OCI-LY1 (cell line): ENCODE results near the gene KLF11.

Source experiments
- H2AFZ ChIP-seq: fragments of 200-600 bp; sonication (generic), shearing (Covaris generic); 2 replicates; pipeline ENCODE4 v1.6.0; 2014; ENCODE audit warnings: antibody characterized with exemption, mild to moderate bottlenecking, low read length
- H3F3A ChIP-seq: fragments of 200-600 bp; sonication (generic), shearing (Covaris generic); 2 replicates; pipeline ENCODE4 v1.6.0; 2014; ENCODE audit warnings: mild to moderate bottlenecking, antibody characterized with exemption, low read length, moderate library complexity; ENCODE audit not compliant: insufficient read depth
- H3K27ac ChIP-seq: fragments of 200-600 bp; sonication (generic); 2 replicates; pipeline ENCODE4 v1.5.1; 2014; ENCODE audit warnings: low read length, mixed run types, mild to moderate bottlenecking, low read depth; ENCODE audit not compliant: poor library complexity, severe bottlenecking
- H3K27me3 ChIP-seq: fragments of 200-600 bp; sonication (generic); 2 replicates; pipeline ENCODE4 v1.6.0; 2014; ENCODE audit warnings: antibody characterized with exemption, mild to moderate bottlenecking, low read length, moderate library complexity; ENCODE audit not compliant: insufficient read depth
- H3K36me3 ChIP-seq: fragments of 200-600 bp; sonication (generic); 2 replicates; pipeline ENCODE4 v1.6.1; 2014; ENCODE audit warnings: mild to moderate bottlenecking, antibody characterized with exemption, low read length, moderate library complexity, mixed read lengths; ENCODE audit not compliant: insufficient read depth
- H3K4me1 ChIP-seq: fragments of 200-600 bp; sonication (generic); 2 replicates; pipeline ENCODE4 v1.5.1; 2014; ENCODE audit warnings: mild to moderate bottlenecking, low read length, moderate library complexity; ENCODE audit not compliant: insufficient read depth, severe bottlenecking
- H3K4me2 ChIP-seq: fragments of 200-600 bp; sonication (generic), shearing (Covaris generic); 2 replicates; pipeline ENCODE4 v1.6.1; 2014; ENCODE audit warnings: low read length
- H3K4me3 ChIP-seq: fragments of 200-600 bp; sonication (generic); 2 replicates; pipeline ENCODE4 v1.5.1; 2014; ENCODE audit warnings: low read length, low read depth, mild to moderate bottlenecking, mixed read lengths; ENCODE audit not compliant: poor library complexity, severe bottlenecking
- H3K79me2 ChIP-seq: fragments of 200-600 bp; shearing (Covaris generic); 2 replicates; pipeline ENCODE4 v1.6.1; 2016; ENCODE audit warnings: mixed run types, low read length, mixed read lengths; ENCODE audit not compliant: insufficient read depth
- H3K9ac ChIP-seq: fragments of 200-600 bp; sonication (generic), shearing (Covaris generic); 2 replicates; pipeline ENCODE4 v1.6.1; 2014; ENCODE audit warnings: mild to moderate bottlenecking, low read length, mixed read lengths
- H3K9me2 ChIP-seq: fragments of 200-600 bp; sonication (generic), shearing (Covaris generic); 2 replicates; pipeline ENCODE4 v1.6.1; 2014; ENCODE audit warnings: low read depth, mild to moderate bottlenecking, low read length, mixed read lengths
- H3K9me3 ChIP-seq: fragments of 200-600 bp; shearing (Covaris generic); 2 replicates; pipeline ENCODE4 v1.6.1; 2014; ENCODE audit warnings: low read length, mixed read lengths
- H4K20me1 ChIP-seq: fragments of 200-600 bp; sonication (generic), shearing (Covaris generic); 2 replicates; pipeline ENCODE4 v1.6.0; 2016; ENCODE audit warnings: mild to moderate bottlenecking, low read length; ENCODE audit not compliant: insufficient read depth
- EZH2 ChIP-seq: fragments of 200-600 bp; sonication (generic), shearing (Covaris generic); IDR thresholded peaks from 2 replicates; pipeline ENCODE4 v1.8.0; 2017; ENCODE audit warnings: borderline replicate concordance, mixed run types, mild to moderate bottlenecking, antibody characterized with exemption, low read length, moderate library complexity, mixed read lengths
- TF ChIP-seq, protein P1 (sequence below): fragments of 200-600 bp; sonication (generic), shearing (Covaris generic); IDR thresholded peaks from 2 replicates; pipeline ENCODE4 v1.5.1; 2017; ENCODE audit warnings: mild to moderate bottlenecking, antibody characterized with exemption, low read length, moderate library complexity, mixed read lengths

Gene KLF11

DNA sequence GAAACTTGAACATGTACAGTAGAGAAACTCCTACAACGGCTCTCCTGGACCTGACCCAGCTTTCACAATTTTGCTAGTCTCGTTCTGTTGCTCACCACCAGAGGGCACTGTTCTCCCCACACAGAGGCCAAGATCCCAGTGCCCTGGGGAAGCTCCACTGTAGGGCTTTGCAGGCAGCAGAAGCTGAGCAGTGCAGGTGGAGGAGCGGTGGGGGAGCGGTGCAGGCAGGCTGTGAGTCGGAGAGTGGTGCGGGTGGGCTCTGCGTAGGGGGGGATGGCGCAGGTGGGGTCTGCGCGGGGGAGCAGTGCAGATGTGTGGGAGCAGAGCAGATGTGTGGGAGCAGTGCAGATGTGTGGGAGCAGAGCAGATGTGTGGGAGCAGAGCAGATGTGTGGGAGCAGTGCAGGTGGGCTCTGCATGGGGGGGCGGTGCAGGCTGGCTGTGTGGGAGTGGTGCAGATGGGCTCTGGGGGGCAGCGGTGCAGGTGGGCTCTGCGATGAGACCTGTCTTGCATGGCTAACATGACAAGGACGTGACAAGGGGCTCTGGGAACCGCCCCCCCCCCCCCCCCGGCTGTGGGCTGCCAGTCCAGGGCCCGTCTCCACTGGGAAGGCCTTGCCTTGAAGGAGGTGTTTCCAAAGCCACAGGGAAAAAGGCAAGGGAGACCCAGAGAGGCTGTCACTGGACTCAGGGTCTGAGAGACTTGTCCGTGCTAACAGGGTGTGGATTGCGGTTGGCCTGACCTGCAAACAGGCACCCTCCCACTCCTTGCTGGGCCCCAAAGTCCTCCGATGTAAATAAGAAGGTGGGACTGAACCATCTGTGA lies 29.5 kb downstream of the KLF11 start:
- Histone ChIP-seq H4K20me1 (no peaks in the 10 kb centered on the region), H2AFZ (no peak overlapping the region), H3K9me3 (peaks cover 6% of the 10 kb centered on the region), H3K4me3 (no peak overlapping the region), H3F3A (no peaks in the 10 kb centered on the region), H3K79me2 (no peaks in the 10 kb centered on the region), H3K4me1 (no peaks in the 10 kb centered on the region), H3K9ac (no peak overlapping the region), H3K9me2 (no peaks in the 10 kb centered on the region), H3K36me3 (no peaks in the 10 kb centered on the region), H3K27me3 (peaks cover 14% of the 10 kb centered on the region), H3K27ac (no peak overlapping the region), H3K4me2 (no peak overlapping the region)
- TF ChIP-seq, protein P1, sequence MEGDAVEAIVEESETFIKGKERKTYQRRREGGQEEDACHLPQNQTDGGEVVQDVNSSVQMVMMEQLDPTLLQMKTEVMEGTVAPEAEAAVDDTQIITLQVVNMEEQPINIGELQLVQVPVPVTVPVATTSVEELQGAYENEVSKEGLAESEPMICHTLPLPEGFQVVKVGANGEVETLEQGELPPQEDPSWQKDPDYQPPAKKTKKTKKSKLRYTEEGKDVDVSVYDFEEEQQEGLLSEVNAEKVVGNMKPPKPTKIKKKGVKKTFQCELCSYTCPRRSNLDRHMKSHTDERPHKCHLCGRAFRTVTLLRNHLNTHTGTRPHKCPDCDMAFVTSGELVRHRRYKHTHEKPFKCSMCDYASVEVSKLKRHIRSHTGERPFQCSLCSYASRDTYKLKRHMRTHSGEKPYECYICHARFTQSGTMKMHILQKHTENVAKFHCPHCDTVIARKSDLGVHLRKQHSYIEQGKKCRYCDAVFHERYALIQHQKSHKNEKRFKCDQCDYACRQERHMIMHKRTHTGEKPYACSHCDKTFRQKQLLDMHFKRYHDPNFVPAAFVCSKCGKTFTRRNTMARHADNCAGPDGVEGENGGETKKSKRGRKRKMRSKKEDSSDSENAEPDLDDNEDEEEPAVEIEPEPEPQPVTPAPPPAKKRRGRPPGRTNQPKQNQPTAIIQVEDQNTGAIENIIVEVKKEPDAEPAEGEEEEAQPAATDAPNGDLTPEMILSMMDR, result peak; percentile 81
- TF ChIP-seq EZH2, result no peak

DNA sequence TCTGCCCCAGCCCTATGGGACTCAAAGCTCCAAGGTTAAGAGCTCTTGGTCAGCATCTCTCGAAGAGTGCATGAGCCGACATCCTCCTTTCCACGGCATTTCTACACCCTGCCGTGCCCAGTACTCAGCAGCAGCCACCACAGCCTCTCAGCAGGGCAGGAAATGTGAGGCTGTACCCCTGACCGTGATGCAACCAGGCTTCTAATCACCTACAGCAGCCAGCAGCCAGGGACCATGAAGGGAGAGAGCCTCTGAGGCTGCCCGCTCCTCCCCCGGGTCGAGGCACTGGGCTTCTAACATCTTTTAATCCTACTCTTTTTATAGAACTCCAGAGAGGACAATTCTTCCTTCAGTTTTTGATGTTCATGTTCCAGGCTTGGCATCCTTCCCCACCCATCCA lies 30.4 kb downstream of the KLF11 start:
- H3K4me1 ChIP-seq, result no peaks in the 10 kb centered on the region
- H3K27me3 ChIP-seq, result peaks cover 14% of the 10 kb centered on the region
- H3K4me2 ChIP-seq, result no peak overlapping the region
- no peaks in the 10 kb centered on the region for H3K36me3 ChIP-seq
- no peak overlapping the region for H3K9ac ChIP-seq
- H3K9me2 ChIP-seq, result no peaks in the 10 kb centered on the region
- no peaks in the 10 kb centered on the region for H3K9me3 ChIP-seq
- no peaks in the 10 kb centered on the region for H4K20me1 ChIP-seq
- no peak overlapping the region for H2AFZ ChIP-seq
- H3K27ac ChIP-seq, result no peak overlapping the region
- H3F3A ChIP-seq, result no peaks in the 10 kb centered on the region
- no peak overlapping the region for H3K4me3 ChIP-seq
- no peaks in the 10 kb centered on the region for H3K79me2 ChIP-seq
- TF ChIP-seq EZH2, result no peak
- TF ChIP-seq, protein P1, result no peak

DNA sequence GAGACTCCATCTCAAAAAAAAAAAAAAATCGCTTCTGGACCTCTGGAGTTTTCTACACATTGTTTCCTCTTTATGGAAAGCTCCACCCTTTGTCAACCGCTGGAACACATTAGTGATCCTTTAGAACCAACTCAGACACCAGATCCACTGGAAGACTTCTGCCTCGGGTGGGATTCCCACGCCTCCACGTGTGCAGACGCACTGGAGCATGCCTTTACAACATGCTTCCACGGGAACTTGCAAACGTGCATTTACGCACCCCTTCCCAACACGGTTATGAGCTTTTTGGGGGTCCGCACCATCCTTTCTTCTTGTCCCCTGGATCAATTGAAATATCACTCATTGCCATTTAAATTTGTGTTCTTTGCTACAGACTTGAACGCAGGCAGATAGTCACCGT lies 31.8 kb downstream of the KLF11 start:
- no peaks in the 10 kb centered on the region for H3K9me3 ChIP-seq
- no peaks in the 10 kb centered on the region for H3K79me2 ChIP-seq
- no peak overlapping the region for H3K27ac ChIP-seq
- no peak overlapping the region for H3K9ac ChIP-seq
- H3K27me3 ChIP-seq, result peaks cover 14% of the 10 kb centered on the region
- no peaks in the 10 kb centered on the region for H3K4me1 ChIP-seq
- no peaks in the 10 kb centered on the region for H4K20me1 ChIP-seq
- H3K36me3 ChIP-seq, result no peaks in the 10 kb centered on the region
- no peak overlapping the region for H2AFZ ChIP-seq
- no peaks in the 10 kb centered on the region for H3F3A ChIP-seq
- no peak overlapping the region for H3K4me2 ChIP-seq
- no peak overlapping the region for H3K4me3 ChIP-seq
- no peaks in the 10 kb centered on the region for H3K9me2 ChIP-seq
- TF ChIP-seq, protein P1, result no peak
- no peak for TF ChIP-seq EZH2
